Vagina (tissue), 2 donors: ENCODE results near the gene AVPR2.

Experiments used
- POLR2A ChIP-seq, 2 donors: fragments of 450-650 bp; IDR thresholded peaks; one replicate each; pipeline ENCODE4 v1.6.1; 2017; ENCODE audit warnings: antibody characterized with exemption in 2 of 2, mild to moderate bottlenecking in 2 of 2, moderate library complexity in 2 of 2
- POLR2AphosphoS5 ChIP-seq, 2 donors: sonication (generic); formaldehyde crosslinking; IDR thresholded peaks; one replicate each; pipeline ENCODE4 v1.9.0; 2017; ENCODE audit warnings: antibody characterized with exemption in 2 of 2, mild to moderate bottlenecking in 2 of 2, low read depth in 1 of 2; ENCODE audit not compliant: insufficient read depth in 1 of 2
- TF ChIP-seq, protein P1 (sequence below), 3 experiments: fragments of 450-650 bp in 2 of 3; fragments of 200-600 bp in 1 of 3; sonication (generic) in 1 of 3; IDR thresholded peaks; one replicate each; pipeline ENCODE4 v1.5.1; 2017 to 2019; ENCODE audit warnings: antibody characterized with exemption in 3 of 3, mild to moderate bottlenecking in 2 of 3, moderate library complexity in 2 of 3

GRCh38 chrX:153886915-153887314, 17.6 kb upstream of the AVPR2 start:
- TF ChIP-seq POLR2AphosphoS5 (IDR thresholded peaks at IDR 0.05; ENCODE audit: insufficient read depth in 1 of 2, low read depth in 1 of 2) (no peak), POLR2A (IDR thresholded peaks at IDR 0.05) (no peak)
- TF ChIP-seq, protein P1, sequence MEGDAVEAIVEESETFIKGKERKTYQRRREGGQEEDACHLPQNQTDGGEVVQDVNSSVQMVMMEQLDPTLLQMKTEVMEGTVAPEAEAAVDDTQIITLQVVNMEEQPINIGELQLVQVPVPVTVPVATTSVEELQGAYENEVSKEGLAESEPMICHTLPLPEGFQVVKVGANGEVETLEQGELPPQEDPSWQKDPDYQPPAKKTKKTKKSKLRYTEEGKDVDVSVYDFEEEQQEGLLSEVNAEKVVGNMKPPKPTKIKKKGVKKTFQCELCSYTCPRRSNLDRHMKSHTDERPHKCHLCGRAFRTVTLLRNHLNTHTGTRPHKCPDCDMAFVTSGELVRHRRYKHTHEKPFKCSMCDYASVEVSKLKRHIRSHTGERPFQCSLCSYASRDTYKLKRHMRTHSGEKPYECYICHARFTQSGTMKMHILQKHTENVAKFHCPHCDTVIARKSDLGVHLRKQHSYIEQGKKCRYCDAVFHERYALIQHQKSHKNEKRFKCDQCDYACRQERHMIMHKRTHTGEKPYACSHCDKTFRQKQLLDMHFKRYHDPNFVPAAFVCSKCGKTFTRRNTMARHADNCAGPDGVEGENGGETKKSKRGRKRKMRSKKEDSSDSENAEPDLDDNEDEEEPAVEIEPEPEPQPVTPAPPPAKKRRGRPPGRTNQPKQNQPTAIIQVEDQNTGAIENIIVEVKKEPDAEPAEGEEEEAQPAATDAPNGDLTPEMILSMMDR (IDR thresholded peaks at IDR 0.05), result no peak
